ENCODE measurements around the gene ANKFN1. TPM values are rescaled to one million over a fixed set of nuclear protein-coding genes. Genes with fewer than 3 reads are reported as not detected.

Gene ANKFN1
- total and polyA plus RNA-seq, 5 experiments from 2014 or later = not detected

DNA sequence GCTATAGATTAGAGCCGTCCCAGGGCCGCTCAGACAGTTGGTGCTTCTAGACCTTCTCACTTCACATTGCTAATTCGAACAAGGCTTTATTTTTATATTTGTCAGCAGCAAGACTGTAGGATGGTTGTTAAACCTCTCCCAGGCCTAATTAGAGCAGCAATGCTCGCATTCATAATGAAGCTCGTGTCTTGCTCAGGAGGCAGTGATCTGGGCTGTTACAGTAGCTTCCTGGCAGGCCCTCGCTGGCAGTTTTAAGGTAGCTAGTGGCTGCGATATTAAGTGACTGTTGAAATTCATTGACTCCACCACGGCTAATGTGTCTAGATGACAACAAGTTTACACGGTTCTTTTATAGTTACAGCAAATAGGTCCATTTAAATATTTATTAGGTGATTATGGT lies 23.2 kb upstream of the ANKFN1 start:
- ATAC-seq (no peak), DNase-seq (no peak)
- no peak overlapping the region for H3K27ac Mint-ChIP-seq
- H3K4me1 Mint-ChIP-seq = no peaks in the 10 kb centered on the region
- H3K36me3 Mint-ChIP-seq = no peaks in the 10 kb centered on the region
- no peak overlapping the region for H3K4me3 Mint-ChIP-seq
- H3K27me3 Mint-ChIP-seq = peaks cover 3 to 9% (median 5%) of the 10 kb centered on the region in 5 donors
- POLR2A ChIA-PET = no interaction called here
- H3K9me3 Mint-ChIP-seq = no peaks in the 10 kb centered on the region

DNA sequence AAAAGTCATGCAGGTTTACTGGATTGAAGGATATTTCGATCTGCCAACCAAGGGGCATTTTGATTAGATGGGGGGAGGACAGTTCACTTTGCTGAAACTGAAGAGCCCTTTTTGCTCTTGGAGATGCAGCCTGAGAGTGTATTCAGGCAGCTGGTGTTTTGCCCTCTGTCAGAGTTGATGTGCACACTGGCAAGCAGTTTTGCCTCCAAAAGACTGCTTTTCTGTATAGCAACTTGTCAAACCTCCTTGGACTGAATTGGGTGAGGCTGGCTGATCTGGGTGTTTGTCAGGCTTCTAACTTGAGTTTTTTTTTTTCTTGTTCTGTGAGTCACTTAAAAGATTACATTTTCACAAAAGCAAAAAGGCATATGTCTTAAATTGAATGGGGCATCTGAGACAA lies 22.6 kb upstream of the ANKFN1 start:
- no peak for ATAC-seq
- Mint-ChIP-seq H3K9me3 (no peaks in the 10 kb centered on the region), H3K4me1 (no peaks in the 10 kb centered on the region), H3K27ac (no peak overlapping the region), H3K36me3 (no peaks in the 10 kb centered on the region), H3K27me3 (peaks cover 2 to 8% (median 3%) of the 10 kb centered on the region in 5 donors), H3K4me3 (no peak overlapping the region)
- no peak for DNase-seq
- POLR2A ChIA-PET = no interaction called here

DNA sequence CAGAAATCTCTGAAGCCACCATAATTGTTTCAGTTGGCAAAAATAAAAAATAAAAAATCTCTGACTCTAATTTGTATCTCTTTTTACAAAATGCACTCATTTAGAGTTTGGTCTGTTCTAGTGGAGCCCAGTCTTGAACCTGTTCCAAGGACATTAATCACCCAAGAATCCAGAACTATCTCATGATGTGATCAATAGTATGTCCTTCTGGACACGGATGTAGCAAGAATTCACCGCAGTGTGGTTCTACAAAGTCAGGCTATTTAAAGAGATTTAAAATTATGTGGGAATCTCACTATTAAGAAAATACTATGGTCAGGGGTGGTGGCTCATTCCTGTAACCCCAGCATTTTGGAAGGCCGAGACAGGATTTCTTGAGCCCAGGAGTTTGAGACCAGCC lies 21.8 kb upstream of the ANKFN1 start:
- no peak overlapping the region for H3K27ac Mint-ChIP-seq
- no peak for ATAC-seq
- peaks cover 2 to 12% (median 3%) of the 10 kb centered on the region in 5 donors for H3K27me3 Mint-ChIP-seq
- H3K36me3 Mint-ChIP-seq = no peaks in the 10 kb centered on the region
- H3K4me3 Mint-ChIP-seq = no peak overlapping the region
- POLR2A ChIA-PET = no interaction called here
- no peaks in the 10 kb centered on the region for H3K9me3 Mint-ChIP-seq
- DNase-seq = no peak
- no peaks in the 10 kb centered on the region for H3K4me1 Mint-ChIP-seq

DNA sequence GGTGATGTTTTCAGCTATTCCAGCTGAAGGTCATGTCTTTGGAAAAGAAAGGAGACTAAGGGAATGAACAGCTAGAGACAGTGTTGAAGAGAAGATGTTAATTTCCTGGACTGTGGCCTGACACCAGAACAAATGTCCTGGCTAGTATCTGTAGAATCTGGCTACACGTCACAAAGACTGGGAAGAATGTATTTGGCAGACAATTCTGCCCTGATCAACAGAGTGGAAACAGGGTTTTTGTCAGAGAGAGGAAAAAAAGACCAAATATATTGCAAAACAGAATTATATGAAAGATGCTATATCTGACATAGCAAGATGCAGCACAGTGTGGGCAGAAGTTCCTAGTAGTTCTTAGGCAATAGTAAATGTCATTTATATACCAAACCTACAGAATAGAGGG lies 17.0 kb upstream of the ANKFN1 start:
- H3K4me3 Mint-ChIP-seq = no peak overlapping the region
- DNase-seq (no peak), ATAC-seq (no peak)
- H3K27ac Mint-ChIP-seq = no peak overlapping the region
- no peaks in the 10 kb centered on the region for H3K9me3 Mint-ChIP-seq
- POLR2A ChIA-PET = no interaction called here
- H3K27me3 Mint-ChIP-seq = peaks cover 3 to 12% (median 3%) of the 10 kb centered on the region in 5 donors
- no peaks in the 10 kb centered on the region for H3K36me3 Mint-ChIP-seq
- H3K4me1 Mint-ChIP-seq = no peaks in the 10 kb centered on the region

DNA sequence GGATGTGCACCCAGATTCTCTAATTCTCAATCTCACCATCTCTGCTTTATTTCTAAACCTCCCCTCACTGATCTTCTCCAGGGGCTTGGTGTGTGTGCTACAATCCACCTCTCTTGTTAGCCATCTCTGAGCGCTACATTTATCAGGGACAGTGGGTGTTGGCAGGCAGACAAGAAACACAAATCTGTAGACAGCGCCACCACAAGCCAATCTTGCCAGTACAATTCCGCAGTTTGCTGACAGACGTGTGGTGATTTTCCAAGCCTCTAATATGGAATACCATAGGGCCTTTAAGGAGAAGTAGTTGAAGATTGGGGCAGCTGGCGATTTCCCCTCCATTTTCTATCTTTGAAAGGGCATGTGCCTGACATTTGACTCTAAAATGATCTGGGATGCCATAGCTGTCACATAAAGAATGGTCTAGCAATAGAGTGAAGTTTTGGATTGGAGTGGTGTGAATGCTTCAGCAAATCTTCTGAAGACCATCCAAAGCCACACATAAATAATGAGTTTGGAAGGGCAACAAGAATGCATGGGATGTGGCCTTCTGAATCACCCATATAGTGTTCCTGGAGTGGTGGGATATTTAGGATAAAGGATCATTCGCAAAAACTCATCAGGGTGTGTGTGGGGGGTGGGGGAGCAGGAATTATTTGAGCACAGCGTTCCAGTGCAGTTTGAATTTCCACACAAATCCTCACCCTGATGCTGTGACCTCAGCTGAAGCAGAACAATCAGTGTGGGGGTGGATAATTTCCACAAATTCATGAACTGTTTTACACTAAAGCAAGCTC lies 12.0 kb upstream of the ANKFN1 start:
- Mint-ChIP-seq H3K27me3 (peaks cover 0 to 13% (median 5%) of the 10 kb centered on the region in 5 donors), H3K4me1 (no peaks in the 10 kb centered on the region), H3K9me3 (no peaks in the 10 kb centered on the region), H3K4me3 (no peak overlapping the region), H3K36me3 (no peaks in the 10 kb centered on the region), H3K27ac (no peak overlapping the region)
- POLR2A ChIA-PET = no interaction called here
- ATAC-seq = no peak
- no peak for DNase-seq

DNA sequence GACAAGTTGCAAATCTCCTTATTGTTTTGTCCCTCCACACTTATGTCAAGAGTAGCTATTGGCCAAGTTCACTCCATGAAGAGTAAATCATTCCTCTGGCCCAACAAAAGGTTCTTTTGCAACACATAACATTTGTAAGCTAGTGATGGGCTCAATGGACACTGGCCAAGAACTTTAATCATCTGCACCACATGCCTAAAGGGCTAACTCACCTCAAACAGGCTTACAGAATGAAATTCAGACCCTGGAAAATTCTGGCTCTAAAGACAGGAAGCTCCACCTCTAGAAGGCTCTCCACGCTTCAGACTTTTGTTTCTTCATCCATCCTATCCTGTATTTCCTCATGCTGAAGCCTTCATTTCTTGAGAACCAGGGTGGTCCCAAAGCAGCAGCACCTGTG lies 10.9 kb upstream of the ANKFN1 start:
- no peaks in the 10 kb centered on the region for H3K36me3 Mint-ChIP-seq
- POLR2A ChIA-PET = no interaction called here
- H3K27ac Mint-ChIP-seq = no peak overlapping the region
- peaks cover 0 to 12% (median 5%) of the 10 kb centered on the region in 5 donors for H3K27me3 Mint-ChIP-seq
- H3K4me1 Mint-ChIP-seq = no peaks in the 10 kb centered on the region
- ATAC-seq (no peak), DNase-seq (no peak)
- H3K9me3 Mint-ChIP-seq = no peaks in the 10 kb centered on the region
- H3K4me3 Mint-ChIP-seq = no peak overlapping the region

DNA sequence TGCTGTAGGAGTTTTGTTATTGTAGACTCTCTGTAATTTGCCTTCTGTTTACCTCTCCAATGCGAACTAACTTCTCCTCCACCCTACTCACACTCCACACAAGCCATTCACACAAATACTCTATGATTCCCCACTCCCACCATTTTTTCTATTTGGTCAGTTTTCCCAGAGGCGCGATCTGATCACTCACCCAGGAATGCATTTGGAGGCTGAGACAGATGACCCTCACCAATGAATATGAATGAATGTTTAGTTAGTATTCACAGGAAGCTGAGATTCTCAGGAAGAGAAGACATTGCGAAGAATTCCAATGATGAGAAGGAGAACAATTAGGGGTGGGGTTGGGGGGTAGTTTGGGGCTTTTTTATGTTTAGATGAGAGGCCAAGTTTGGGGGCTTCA lies 10.5 kb upstream of the ANKFN1 start:
- H3K27ac Mint-ChIP-seq = no peak overlapping the region
- H3K4me1 Mint-ChIP-seq = no peaks in the 10 kb centered on the region
- no peaks in the 10 kb centered on the region for H3K36me3 Mint-ChIP-seq
- DNase-seq (no peak), ATAC-seq (no peak)
- peaks cover 0 to 12% (median 3%) of the 10 kb centered on the region in 5 donors for H3K27me3 Mint-ChIP-seq
- H3K9me3 Mint-ChIP-seq = no peaks in the 10 kb centered on the region
- H3K4me3 Mint-ChIP-seq = no peak overlapping the region
- POLR2A ChIA-PET = no interaction called here

DNA sequence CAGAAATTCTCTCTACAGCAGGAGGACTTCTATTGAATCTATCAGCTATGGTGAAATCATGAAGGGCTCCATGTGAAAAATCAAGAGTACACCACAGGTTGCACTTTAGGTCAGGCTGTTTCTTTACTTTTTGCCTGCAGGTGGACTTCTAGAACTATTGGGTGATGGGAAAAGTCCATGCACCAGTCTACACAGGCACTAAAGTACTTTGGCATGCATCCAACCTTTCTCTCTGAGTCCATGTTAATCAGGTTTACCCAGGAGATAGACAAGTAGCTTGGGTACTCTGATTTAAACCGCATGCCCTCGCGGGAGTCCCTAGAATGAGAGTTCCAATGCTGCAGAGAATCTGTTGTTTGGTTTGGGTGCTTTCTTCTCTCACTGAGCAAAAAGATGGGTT lies 9.1 kb upstream of the ANKFN1 start:
- ATAC-seq (no peak), DNase-seq (no peak)
- no peak overlapping the region for H3K4me3 Mint-ChIP-seq
- H3K27me3 Mint-ChIP-seq = peaks cover 0 to 12% (median 3%) of the 10 kb centered on the region in 5 donors
- peaks cover 0 to 2% (median 0%) of the 10 kb centered on the region in 4 donors for H3K4me1 Mint-ChIP-seq
- H3K27ac Mint-ChIP-seq = no peak overlapping the region
- H3K9me3 Mint-ChIP-seq = no peaks in the 10 kb centered on the region
- no peaks in the 10 kb centered on the region for H3K36me3 Mint-ChIP-seq
- POLR2A ChIA-PET = no interaction called here

DNA sequence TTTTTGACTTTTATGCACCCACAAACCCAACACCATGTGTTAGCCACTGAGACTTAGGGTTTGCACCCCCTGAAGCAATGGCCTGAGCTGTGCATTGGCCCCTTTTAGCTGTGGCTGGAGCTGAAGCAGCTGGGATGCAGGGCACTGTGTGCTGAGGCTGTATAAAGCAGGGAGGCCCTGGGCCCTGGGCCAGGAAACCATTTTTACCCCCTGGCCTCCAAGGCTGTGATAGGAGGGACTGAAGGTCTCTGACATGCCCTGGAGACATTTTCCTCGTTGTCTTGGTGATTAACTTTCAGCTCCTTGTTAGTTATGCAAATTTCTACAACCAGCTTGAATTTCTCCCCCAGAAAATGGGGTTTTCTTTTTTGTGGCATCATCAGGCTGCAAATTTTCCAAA lies 6.7 kb upstream of the ANKFN1 start:
- H3K4me1 Mint-ChIP-seq = peaks cover 0 to 2% (median 0%) of the 10 kb centered on the region in 4 donors
- DNase-seq = no peak
- POLR2A ChIA-PET = no interaction called here
- H3K4me3 Mint-ChIP-seq = no peak overlapping the region
- no peaks in the 10 kb centered on the region for H3K36me3 Mint-ChIP-seq
- H3K27me3 Mint-ChIP-seq = peaks cover 0 to 12% (median 2%) of the 10 kb centered on the region in 5 donors
- ATAC-seq = no peak
- no peak overlapping the region for H3K27ac Mint-ChIP-seq
- no peaks in the 10 kb centered on the region for H3K9me3 Mint-ChIP-seq

DNA sequence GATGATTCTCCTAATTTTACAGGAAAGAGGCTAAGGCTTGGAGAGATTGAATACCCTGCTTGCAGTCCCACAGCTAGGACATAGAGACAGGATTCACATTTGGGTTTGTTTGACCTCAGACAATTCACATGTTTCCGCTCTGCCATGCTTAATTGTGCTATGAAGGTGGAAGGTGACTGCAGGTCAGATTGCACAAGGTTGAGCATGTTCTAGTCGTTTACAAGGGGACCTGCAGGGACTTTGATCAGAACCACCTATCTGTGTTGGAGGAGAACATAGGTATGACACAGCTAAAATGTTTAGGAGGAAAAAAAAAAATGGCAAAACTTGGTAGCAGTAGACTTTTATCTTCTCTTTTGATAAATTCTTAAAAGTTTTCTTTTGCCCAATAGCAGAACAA lies 4.9 kb upstream of the ANKFN1 start:
- no peak overlapping the region for H3K4me3 Mint-ChIP-seq
- H3K4me1 Mint-ChIP-seq = peaks cover 0 to 2% (median 0%) of the 10 kb centered on the region in 4 donors
- DNase-seq = no peak
- H3K9me3 Mint-ChIP-seq = no peaks in the 10 kb centered on the region
- POLR2A ChIA-PET = no interaction called here
- ATAC-seq = no peak
- peaks cover 0 to 7% (median 2%) of the 10 kb centered on the region in 5 donors for H3K27me3 Mint-ChIP-seq
- H3K27ac Mint-ChIP-seq = no peak overlapping the region
- no peaks in the 10 kb centered on the region for H3K36me3 Mint-ChIP-seq

DNA sequence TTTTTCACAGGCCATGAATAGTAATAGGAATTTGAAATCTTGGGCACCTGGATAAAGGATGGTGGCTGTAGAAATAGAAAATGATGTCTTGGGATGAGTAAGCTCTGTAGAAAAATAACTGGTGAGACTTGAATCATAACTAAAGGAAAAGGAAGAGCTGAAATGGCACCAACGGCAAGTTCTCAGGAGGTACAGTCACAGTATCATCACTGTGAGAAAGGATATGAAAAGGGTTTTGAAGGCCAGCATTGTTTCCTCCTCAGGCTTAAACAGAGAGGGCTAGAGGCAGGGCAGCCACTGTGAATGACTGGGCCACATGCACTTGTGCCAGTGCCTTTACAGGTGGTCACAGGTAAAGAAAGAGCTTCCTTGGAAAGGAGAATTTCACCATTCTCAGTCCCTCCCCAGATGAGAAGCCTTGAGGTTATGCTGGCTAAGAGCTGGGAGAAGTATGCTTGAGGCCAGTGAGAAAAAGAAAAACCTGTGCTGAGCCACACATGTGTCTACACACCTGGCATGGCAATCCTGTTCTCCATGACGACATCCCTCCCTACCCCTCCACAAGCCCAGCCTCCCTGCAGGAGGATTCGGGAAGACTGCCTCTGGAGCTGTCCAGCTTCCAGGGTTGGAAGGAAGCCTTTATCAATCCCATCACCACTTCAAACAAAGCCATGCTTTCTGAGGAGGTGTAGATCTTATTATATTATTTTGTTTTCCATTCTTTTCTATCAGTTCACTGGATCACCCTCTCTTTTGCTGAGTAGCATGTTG lies 3.8 kb upstream of the ANKFN1 start:
- Mint-ChIP-seq H3K27me3 (peaks cover 0 to 5% (median 2%) of the 10 kb centered on the region in 5 donors), H3K36me3 (no peaks in the 10 kb centered on the region), H3K27ac (no peak overlapping the region), H3K9me3 (no peaks in the 10 kb centered on the region), H3K4me3 (no peak overlapping the region), H3K4me1 (peaks cover 0 to 2% (median 0%) of the 10 kb centered on the region in 4 donors)
- POLR2A ChIA-PET = no interaction called here
- DNase-seq (no peak), ATAC-seq (no peak)

DNA sequence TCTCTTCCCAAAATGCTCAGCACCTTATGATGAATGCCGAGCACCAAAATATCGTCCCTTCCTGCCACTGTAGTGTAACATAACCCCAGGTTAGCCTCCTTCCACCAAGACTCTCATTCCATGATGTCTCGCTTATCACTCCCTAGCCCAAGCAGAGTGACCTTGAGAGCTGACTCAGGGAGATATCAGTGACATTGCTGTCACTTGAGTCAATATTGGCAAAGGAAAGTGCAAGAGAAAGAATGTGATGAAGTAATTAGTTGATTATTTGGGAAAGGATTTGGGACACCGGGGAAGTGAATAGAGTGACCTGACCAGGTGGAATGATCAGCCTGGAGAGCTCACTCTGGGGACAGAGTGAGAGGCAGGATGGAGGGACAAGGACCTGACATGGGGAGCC lies 2.6 kb upstream of the ANKFN1 start:
- no peak overlapping the region for H3K4me3 Mint-ChIP-seq
- H3K4me1 Mint-ChIP-seq = peaks cover 0 to 2% (median 0%) of the 10 kb centered on the region in 4 donors
- H3K36me3 Mint-ChIP-seq = no peaks in the 10 kb centered on the region
- POLR2A ChIA-PET = no interaction called here
- DNase-seq (no peak), ATAC-seq (no peak)
- H3K27ac Mint-ChIP-seq = no peak overlapping the region
- peaks cover 0 to 3% (median under 1%) of the 10 kb centered on the region in 5 donors for H3K27me3 Mint-ChIP-seq
- no peaks in the 10 kb centered on the region for H3K9me3 Mint-ChIP-seq

DNA sequence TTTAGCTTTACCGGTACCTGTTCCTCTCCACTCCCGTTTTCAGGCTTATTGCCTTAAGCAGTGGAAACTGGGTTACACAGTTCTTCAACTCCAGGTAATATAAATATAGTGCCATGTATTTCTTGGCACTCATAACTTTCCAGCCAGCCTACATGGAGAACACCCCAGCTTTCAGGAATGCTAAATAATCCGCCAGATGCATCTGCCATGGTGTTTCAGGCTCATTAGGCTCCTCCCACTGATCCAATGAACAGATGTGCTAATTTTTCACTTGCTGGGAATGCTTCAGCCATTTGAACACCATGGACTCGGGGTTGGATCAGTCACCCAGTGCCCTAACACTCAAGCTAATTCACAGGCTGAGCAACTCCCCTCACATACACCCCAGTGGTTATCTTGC lies 4.6 kb downstream of the ANKFN1 start:
- DNase-seq (no peak), ATAC-seq (no peak)
- H3K27me3 Mint-ChIP-seq = peaks cover 0 to 7% (median 2%) of the 10 kb centered on the region in 5 donors

More for the DNA sequence above, 4.6 kb downstream of the ANKFN1 start:
- Mint-ChIP-seq H3K27ac (no peak overlapping the region), H3K4me3 (no peak overlapping the region), H3K9me3 (no peaks in the 10 kb centered on the region), H3K4me1 (peaks cover 0 to 2% (median 0%) of the 10 kb centered on the region in 4 donors), H3K36me3 (no peaks in the 10 kb centered on the region)
- POLR2A ChIA-PET = no interaction called here
